ENCODE data around the gene CCL5.

CCL5 gene

DNA sequence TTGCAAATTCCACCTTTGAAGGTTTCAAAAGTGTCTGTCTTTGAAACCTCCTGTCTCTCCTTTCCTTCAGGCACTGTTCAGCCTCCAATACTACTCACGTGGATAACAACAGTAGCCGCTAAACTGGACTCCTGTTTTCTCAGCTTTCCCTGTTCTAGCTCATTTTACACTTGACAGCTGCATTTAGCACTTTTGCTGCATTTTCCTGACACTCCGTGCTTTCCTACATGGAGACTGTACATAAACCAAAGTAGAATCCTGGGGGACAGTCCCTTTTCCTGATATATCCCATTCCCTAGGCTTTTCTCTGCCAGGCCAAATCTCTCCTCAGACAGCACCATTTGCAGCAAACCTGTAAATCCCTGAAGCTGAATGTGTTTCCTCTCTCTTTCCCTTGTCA, 3.6 kb downstream of the CCL5 start:
- no peaks in the 10 kb centered on the region for H3K27me3 ChIP-seq (ENCODE audit: control insufficient read depth, insufficient read depth, low read length)
- no peaks in the 10 kb centered on the region for H3K4me1 ChIP-seq (ENCODE audit: control insufficient read depth, low read depth, low read length)
- no peaks in the 10 kb centered on the region for H3K9me3 ChIP-seq (ENCODE audit: control insufficient read depth, low read depth, low read length)
- H3K4me3 ChIP-seq (ENCODE audit: low read length), result no peak overlapping the region
- no peak overlapping the region for H3K27ac ChIP-seq (ENCODE audit: low read length)
- H3K9ac ChIP-seq (ENCODE audit: low read length), result no peak overlapping the region
- H3K36me3 ChIP-seq (ENCODE audit: control insufficient read depth, low read depth, low read length), result no peaks in the 10 kb centered on the region

DNA sequence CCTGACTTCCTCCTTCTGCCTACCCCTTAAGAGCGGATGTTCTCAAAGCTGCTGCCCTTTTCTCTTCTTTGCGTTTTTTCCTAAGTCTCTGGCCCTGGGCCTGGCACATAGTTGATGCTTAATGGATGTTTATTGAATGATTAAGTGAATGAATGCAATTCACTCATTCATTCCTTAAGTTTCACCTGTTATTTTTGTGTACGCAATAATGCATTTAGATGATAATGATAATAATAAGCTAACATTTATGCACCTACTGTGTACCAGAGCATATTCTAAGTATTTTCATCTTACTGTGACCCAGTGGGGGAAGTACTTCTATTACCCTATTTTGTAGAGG, 4.4 kb downstream of the CCL5 start:
- no peaks in the 10 kb centered on the region for H3K27me3 ChIP-seq (ENCODE audit: control insufficient read depth, insufficient read depth, low read length)
- no peak overlapping the region for H3K9ac ChIP-seq (ENCODE audit: low read length)
- H3K4me3 ChIP-seq (ENCODE audit: low read length), result no peak overlapping the region
- no peaks in the 10 kb centered on the region for H3K36me3 ChIP-seq (ENCODE audit: control insufficient read depth, low read depth, low read length)
- H3K27ac ChIP-seq (ENCODE audit: low read length), result no peak overlapping the region
- H3K9me3 ChIP-seq (ENCODE audit: control insufficient read depth, low read depth, low read length), result no peaks in the 10 kb centered on the region
- H3K4me1 ChIP-seq (ENCODE audit: control insufficient read depth, low read depth, low read length), result no peaks in the 10 kb centered on the region

DNA sequence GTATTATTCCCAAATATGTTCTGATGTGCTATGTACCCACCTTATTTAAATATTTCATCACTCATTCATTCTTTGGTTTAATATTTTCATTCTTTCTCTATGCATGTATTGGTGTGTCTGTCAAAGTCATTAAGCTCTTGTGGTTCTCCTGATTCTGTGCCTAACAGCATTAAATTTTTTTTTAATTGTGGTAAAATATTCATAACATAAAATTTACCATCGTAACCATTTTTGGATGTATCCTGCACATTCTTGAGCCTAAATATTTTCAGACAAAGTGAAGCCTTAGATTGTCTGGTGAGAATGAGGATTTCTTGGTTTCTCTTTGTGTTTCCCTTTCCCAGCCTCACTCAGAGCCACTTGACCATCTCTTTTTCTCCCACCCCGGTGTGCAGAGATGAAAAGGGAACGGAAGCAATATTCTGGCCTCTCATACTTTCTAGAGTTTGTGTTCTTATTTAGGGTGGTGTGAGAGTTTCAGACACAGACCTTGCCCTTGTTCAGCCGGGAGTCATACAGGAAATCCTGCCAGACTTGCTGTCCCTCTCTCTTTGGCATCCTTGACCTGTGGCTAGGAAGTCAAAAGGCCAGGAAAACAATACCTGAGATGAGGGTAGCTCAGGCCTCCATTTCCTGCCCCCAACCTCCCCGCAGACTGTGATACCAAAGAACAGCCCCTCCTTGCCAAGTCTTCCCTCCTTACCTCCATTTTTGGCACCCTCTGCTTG, 4.9 kb downstream of the CCL5 start:
- H3K4me1 ChIP-seq (ENCODE audit: control insufficient read depth, low read depth, low read length), result no peaks in the 10 kb centered on the region
- H3K9me3 ChIP-seq (ENCODE audit: control insufficient read depth, low read depth, low read length), result no peaks in the 10 kb centered on the region
- H3K9ac ChIP-seq (ENCODE audit: low read length), result no peak overlapping the region
- no peaks in the 10 kb centered on the region for H3K36me3 ChIP-seq (ENCODE audit: control insufficient read depth, low read depth, low read length)
- H3K27me3 ChIP-seq (ENCODE audit: control insufficient read depth, insufficient read depth, low read length), result no peaks in the 10 kb centered on the region
- H3K27ac ChIP-seq (ENCODE audit: low read length), result no peak overlapping the region
- H3K4me3 ChIP-seq (ENCODE audit: low read length), result no peak overlapping the region

DNA sequence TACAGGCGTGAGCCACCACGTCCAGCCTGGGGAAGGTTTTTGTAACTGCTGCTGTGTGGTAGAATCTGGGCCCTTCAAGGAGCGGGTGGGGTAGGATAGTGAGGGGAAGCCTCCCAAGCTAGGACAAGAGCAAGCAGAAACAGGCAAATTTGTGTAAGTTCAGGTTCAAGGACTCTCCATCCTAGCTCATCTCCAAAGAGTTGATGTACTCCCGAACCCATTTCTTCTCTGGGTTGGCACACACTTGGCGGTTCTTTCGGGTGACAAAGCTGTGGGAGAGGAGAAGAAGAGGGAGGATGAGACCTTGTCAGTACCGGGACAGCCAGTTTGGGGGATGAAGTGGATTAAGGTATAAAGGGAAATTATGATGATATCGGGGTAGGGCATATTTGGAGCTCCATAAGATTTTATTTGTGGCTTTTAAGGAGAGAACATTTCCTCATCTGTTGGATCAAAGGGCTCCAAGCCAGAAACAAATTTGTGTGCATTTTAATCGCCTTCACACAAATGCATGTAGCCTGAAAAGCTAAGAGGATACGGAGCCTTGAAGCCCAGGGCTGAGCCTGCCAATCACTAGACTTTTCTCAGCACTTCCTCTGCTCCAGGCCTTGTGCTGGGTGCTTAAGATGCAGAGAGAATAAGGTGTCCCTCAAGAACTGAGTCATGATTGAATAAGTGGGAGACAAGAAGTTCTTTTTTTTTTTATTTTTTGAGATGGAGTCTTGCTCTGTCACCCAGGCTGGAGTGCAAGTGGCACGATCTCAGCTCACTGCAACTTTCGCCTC, 7.8 kb downstream of the CCL5 start:
- Histone ChIP-seq H3K36me3 (ENCODE audit: control insufficient read depth, low read depth, low read length) (no peaks in the 10 kb centered on the region), H3K9ac (ENCODE audit: low read length) (no peak overlapping the region), H3K4me1 (ENCODE audit: control insufficient read depth, low read depth, low read length) (no peaks in the 10 kb centered on the region), H3K27ac (ENCODE audit: low read length) (no peak overlapping the region), H3K27me3 (ENCODE audit: control insufficient read depth, insufficient read depth, low read length) (no peaks in the 10 kb centered on the region), H3K9me3 (ENCODE audit: control insufficient read depth, low read depth, low read length) (no peaks in the 10 kb centered on the region), H3K4me3 (ENCODE audit: low read length) (no peak overlapping the region)

DNA sequence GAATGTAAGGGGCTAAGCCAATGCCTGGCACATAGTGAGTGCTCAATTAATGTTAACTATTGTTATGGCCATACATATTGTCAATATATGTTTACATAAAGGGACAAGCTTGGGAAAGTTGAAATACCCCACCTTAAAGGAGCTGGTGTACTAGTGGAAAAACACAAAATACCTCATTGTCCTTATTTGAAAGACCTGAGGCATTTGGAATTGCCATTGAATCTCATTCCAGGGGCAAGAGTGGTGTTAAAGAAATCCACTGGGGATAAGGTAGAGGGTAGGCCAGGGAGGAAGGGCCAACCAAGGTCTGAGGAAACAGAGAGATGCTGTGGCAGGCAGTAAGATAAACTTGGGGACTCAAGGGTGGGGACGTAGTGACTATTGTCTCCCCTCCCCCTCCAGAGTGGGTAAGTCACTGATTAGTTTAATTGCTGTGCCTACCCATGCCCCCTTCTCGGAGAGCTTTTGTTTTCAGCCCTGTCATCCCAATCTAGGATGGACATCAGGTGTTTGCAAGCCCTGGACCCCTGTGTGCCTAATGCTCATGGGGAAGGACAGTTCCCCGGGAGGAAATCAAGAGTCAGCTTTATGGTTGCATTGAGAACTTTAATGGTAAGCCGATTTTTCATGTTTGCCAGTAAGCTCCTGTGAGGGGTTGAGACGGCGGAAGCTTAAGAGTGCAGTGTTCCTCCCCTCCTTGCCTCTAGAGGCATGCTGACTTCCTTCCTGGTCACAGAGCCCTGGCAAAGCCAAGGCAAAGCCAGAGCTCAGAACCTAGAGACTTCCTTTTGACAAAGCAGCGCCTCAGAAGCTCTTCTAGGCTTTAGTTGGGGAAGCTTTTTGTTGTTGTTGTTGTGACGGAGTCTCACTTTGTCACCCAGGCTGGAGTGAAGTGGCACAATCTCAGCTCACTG, 9.0 kb downstream of the CCL5 start:
- Histone ChIP-seq H3K36me3 (ENCODE audit: control insufficient read depth, low read depth, low read length) (no peaks in the 10 kb centered on the region), H3K27me3 (ENCODE audit: control insufficient read depth, insufficient read depth, low read length) (no peaks in the 10 kb centered on the region), H3K27ac (ENCODE audit: low read length) (no peak overlapping the region), H3K4me3 (ENCODE audit: low read length) (no peak overlapping the region), H3K4me1 (ENCODE audit: control insufficient read depth, low read depth, low read length) (no peaks in the 10 kb centered on the region), H3K9me3 (ENCODE audit: control insufficient read depth, low read depth, low read length) (no peaks in the 10 kb centered on the region), H3K9ac (ENCODE audit: low read length) (no peak overlapping the region)

DNA sequence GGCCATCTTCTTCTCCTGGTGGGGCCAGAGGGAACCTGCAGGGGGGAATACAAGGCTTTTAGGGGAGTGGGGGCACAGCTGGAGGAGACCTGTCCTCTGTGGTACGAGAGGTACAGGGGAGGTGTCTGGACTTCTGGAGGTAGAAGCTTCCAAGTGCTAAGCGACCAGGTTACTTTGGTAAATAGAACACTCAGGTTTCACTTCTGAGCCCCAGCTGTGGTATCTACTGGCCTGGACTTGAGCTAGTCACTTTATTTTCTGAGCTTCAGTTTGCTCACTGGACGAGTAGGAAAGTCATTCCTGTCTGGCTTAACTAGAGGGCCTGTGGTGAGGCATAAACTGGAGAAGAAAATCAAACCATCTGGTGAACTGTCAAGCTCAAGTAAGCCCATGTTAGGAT, 11.4 kb downstream of the CCL5 start, which contains the start of gene HEATR9:
TSS of gene HEATR9 (minus strand) at position 155 of the 400 bp plus-strand sequence. CDS start at position 6, 149 bp downstream.
- Histone ChIP-seq H3K4me3 (ENCODE audit: low read length) (no peak within 1 kb of the TSS), H3K9ac (ENCODE audit: low read length) (no peak within 1 kb of the TSS), H3K36me3 (ENCODE audit: control insufficient read depth, low read depth, low read length) (no peaks in the 10 kb centered on the region), H3K9me3 (ENCODE audit: control insufficient read depth, low read depth, low read length) (no peaks in the 10 kb centered on the region), H3K27ac (ENCODE audit: low read length) (no peak within 1 kb of the TSS), H3K4me1 (ENCODE audit: control insufficient read depth, low read depth, low read length) (no peaks in the 10 kb centered on the region), H3K27me3 (ENCODE audit: control insufficient read depth, insufficient read depth, low read length) (no peaks in the 10 kb centered on the region)

DNA sequence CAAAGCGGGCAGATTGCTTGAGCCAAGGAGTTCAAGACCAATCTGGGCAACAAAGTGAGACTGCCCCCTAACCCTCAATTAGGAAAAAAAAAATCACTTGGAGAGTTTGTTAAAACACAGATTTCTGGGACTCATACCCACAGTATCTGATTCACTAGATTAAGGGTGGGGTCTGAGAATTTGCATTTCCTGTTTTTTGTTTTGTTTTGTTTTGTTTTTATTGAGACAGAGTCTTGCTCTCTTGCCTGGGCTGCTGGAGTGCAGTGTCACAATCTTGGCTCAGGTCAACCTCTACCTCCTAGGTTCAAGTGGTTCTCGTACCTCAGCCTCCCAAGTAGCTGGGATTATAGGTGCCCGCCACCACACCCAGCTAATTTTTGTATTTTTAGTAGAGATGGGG, 12.6 kb downstream of the CCL5 start:
- Histone ChIP-seq H3K36me3 (ENCODE audit: control insufficient read depth, low read depth, low read length) (no peaks in the 10 kb centered on the region), H3K9ac (ENCODE audit: low read length) (no peak overlapping the region), H3K27me3 (ENCODE audit: control insufficient read depth, insufficient read depth, low read length) (no peaks in the 10 kb centered on the region), H3K4me3 (ENCODE audit: low read length) (no peak overlapping the region), H3K4me1 (ENCODE audit: control insufficient read depth, low read depth, low read length) (no peaks in the 10 kb centered on the region), H3K27ac (ENCODE audit: low read length) (no peak overlapping the region), H3K9me3 (ENCODE audit: control insufficient read depth, low read depth, low read length) (no peaks in the 10 kb centered on the region)

DNA sequence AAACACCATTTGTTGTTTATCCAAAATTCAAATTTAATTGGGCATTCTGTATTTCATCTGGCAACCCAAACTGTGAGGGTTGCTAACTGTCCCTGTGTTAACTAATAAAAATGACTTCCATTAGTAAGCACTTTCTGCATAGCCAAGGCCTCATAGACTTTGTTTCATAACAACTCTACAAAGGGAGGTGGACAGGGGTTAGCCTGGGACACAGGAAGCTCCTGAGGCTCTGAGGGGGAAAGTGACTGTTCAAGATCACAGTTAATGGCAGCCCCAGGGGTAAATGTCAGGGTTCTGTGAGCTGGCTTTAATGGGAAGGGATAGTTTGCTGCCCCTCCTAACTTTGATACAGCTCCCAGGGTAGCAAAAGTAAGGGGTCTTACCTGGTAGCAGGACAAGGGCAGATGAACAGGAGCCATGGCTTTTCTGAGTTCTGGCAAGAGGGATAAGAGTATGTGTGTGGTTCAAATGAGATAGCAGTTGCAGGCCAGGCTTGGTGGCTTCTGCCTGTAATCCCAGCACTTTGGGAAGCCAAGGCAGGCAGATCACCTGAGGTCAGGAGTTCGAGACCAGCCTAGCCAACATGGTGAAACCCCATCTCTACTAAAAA, 13.7 kb downstream of the CCL5 start:
- Histone ChIP-seq H3K4me1 (ENCODE audit: control insufficient read depth, low read depth, low read length) (no peaks in the 10 kb centered on the region), H3K4me3 (ENCODE audit: low read length) (no peak overlapping the region), H3K36me3 (ENCODE audit: control insufficient read depth, low read depth, low read length) (no peaks in the 10 kb centered on the region), H3K27me3 (ENCODE audit: control insufficient read depth, insufficient read depth, low read length) (no peaks in the 10 kb centered on the region), H3K9me3 (ENCODE audit: control insufficient read depth, low read depth, low read length) (no peaks in the 10 kb centered on the region), H3K9ac (ENCODE audit: low read length) (no peak overlapping the region), H3K27ac (ENCODE audit: low read length) (no peak overlapping the region)

DNA sequence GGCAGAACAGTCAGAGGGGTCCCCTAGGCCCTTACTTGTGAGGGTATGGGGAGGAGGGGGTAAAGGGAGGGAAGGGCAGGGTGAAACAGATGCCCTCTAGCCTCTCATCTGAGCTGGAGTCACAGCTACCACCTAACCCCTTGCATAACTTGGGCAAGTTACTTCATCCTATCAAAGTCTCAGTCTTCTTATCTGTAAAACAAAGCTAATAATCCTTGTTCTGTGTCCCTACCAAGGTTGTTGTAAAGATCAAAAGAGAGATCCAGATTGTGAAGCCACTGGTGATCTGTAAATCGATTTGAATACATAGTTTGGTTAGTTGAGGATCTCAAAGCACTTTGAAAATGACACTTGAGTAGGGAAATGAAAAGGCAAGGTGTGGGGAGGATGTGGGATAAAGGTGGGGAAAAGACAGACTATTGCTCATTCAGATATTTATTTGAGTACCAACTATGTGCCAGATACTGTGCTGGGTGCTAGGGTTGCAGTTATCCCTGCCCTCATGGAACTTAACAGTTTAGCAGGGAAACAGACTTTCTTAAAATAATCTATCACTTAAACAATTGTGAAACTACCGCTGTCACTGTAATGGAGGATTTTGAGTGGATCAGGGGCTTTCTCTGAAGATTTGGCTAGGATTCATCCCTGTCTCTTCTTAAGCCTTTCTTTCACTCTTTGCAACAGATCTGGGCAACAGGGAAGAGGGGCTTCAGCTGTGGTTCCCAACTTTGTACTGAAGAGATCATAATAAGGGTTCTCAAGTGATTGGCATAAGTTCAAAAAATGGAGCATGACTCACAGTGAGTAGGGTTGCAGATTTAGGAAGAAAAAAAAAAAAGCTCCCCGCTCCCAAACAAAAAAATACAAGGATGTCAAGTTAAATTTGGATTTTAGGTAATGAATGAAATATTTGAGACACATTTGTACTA, 14.5 kb downstream of the CCL5 start:
- H3K9me3 ChIP-seq (ENCODE audit: control insufficient read depth, low read depth, low read length), result no peaks in the 10 kb centered on the region
- H3K9ac ChIP-seq (ENCODE audit: low read length), result no peak overlapping the region
- no peak overlapping the region for H3K4me3 ChIP-seq (ENCODE audit: low read length)
- no peaks in the 10 kb centered on the region for H3K36me3 ChIP-seq (ENCODE audit: control insufficient read depth, low read depth, low read length)
- no peak overlapping the region for H3K27ac ChIP-seq (ENCODE audit: low read length)
- no peaks in the 10 kb centered on the region for H3K27me3 ChIP-seq (ENCODE audit: control insufficient read depth, insufficient read depth, low read length)
- no peaks in the 10 kb centered on the region for H3K4me1 ChIP-seq (ENCODE audit: control insufficient read depth, low read depth, low read length)

DNA sequence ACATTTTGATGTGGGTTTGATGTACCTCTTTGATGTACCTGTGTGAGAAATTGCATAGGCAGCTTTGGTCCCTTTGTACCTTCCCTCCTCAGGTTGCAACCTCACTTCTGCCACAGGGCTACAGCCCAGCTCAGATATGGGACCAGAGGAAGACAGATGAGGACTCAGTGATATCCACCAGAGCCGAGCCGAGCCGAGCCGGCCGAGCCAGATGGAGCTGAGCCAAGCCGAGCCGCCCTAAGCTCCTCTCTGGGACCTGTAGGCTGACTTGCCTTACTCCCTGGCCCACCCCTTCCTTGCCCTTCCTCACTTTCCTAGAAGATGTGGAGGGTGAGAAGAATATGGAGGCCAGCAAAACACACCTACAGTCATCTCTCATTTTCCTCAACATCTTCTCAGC, 15.3 kb downstream of the CCL5 start:
- Histone ChIP-seq H3K9ac (ENCODE audit: low read length) (no peak overlapping the region), H3K27me3 (ENCODE audit: control insufficient read depth, insufficient read depth, low read length) (no peaks in the 10 kb centered on the region), H3K4me3 (ENCODE audit: low read length) (no peak overlapping the region), H3K9me3 (ENCODE audit: control insufficient read depth, low read depth, low read length) (no peaks in the 10 kb centered on the region), H3K27ac (ENCODE audit: low read length) (no peak overlapping the region), H3K4me1 (ENCODE audit: control insufficient read depth, low read depth, low read length) (no peaks in the 10 kb centered on the region), H3K36me3 (ENCODE audit: control insufficient read depth, low read depth, low read length) (no peaks in the 10 kb centered on the region)
